Colon (tissue), 2 donors: ENCODE results near the gene BAAT.
"Not testable (repeated sequence)": the region's sequence is repeated elsewhere in the genome, so short reads cannot be mapped to it uniquely, and the experiment has no call there.

Experiments
- FAIRE-seq: peaks from 2 replicates; lab custom pipeline; 2012; peaks lifted over from hg19 to GRCh38; lab: Jason Lieb, UNC
- donor health status: control.
- donor health status: control.

Gene BAAT

DNA sequence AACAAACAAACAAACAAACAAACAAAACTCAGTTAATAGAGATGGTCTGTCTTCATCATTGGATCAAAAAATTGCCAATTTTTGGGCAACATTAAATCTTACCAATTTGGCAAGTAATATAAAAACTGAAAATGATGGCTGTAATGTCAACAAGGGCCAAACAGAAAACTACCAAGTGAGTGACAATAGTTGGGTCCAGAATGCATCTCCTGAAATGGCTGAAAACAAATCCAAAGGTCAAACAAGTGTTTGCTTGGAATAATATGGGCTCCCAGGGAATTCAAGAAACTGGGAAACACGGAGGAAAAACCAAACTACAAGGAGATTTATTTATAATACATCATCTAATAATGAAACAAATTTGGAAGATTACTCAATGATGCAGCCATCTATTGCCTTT lies 25.1 kb downstream of the BAAT start:
- no peak for FAIRE-seq

GRCh38 chr9:101356619-101357018 lies 28.2 kb downstream of the BAAT start:
- FAIRE-seq: no peak

DNA sequence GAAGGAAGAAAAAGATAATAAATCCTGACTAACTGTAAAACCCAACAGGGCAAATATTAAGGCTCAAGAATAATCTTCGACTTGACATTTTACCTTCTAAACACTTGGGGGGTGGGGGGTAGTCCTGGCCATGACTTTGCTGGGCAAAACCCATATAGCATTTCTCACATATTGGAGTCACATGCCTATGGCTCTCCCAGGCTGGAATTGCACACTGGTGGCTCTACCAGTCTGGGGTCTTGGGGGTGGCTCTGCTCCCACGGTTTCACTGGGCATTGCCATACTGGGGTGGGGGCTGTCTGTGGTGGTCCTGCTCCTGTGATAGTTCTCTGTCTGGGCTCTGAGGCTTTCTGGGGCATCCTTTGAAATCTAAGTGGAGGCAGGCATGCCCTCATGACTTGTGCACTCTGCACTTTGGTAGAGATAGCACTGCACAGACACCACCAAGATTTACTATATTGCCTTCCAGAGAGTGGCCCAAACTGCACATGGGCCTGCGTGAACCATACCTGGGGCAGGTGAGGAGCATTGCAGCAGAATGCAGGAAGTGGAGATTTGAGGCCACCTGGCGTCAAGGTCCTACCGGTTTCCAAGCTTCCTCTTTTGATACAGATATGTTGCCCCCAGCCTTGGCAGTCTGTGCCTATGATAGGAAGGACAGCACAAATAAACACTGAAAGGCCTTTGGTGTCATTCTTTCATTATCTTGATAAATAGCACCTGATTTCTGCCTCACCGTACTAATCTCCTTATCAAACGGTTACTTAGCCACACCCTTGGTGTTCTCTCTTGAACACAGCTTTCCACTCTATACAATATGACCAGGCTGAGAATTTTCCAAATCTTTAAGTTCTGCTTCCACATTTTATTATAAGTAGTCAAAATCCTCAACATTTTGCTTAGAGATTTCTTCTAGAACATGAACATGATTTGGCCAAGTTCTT lies 29.8 kb downstream of the BAAT start:
- no peak for FAIRE-seq

DNA sequence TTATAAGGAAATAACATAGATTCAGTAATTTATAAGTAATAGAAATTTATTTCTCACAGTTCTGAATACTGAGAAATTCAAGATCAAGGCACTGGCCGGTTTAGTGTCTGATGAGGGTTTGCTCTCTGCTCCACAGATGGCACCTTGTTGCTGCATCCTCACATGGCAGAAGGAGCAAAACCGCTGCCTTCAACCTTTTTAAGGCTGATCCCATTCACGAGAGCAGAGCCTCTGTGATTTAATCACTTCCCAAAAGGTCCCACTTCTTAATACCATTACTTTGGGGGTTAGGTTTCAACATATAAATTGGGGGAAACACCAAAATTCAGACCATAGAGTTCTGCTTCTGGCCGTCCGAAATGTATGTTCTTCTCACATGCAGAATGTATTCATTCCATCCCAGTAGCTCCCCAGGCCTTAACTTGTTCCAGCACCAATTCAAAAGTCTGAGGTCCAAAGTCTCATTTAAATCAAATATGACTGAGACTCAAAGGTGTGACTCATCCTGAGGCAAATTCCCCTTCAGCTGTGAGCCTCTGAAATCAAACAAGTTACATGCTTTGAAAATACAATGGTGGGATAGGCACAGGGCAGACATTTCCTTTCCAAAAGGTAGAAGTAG lies 30.6 kb downstream of the BAAT start:
- no peak for FAIRE-seq

GRCh38 chr9:101353683-101354082 lies 31.1 kb downstream of the BAAT start:
- FAIRE-seq: no peak

- no peak for FAIRE-seq
These were observed 31.8 kb downstream of the BAAT start for GRCh38 chr9:101352892-101353463.

- FAIRE-seq: no peak
These were observed 34.5 kb downstream of the BAAT start for GRCh38 chr9:101350285-101350684.

- no peak for FAIRE-seq
These were observed 42.2 kb downstream of the BAAT start for GRCh38 chr9:101342595-101342994.

DNA sequence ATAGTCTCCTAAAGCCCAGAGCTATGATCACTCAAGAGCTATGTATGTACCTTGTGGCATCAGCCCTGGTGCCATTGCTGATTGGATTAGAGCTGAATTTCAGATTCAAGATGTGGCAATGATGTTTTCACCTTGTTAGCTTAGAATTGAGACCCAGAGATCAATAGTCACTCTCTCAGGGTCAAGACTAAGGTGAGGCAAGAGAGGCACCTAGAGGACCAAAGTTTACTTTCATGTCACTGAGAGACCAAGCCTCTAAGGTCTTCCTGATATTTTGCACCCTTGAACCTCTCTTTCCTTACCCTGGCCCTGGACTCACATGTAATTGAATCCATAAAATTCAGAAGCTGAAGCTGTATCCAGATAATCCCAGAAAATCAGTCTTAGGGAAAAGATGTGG lies 42.8 kb downstream of the BAAT start:
- FAIRE-seq: no peak

- FAIRE-seq: no peak
These were observed 47.6 kb downstream of the BAAT start for GRCh38 chr9:101337237-101337636.

GRCh38 chr9:101336091-101336490 lies 48.7 kb downstream of the BAAT start:
- no peak for FAIRE-seq

- FAIRE-seq: no peak
These were observed 50.7 kb downstream of the BAAT start for GRCh38 chr9:101333926-101334702.

- no peak for FAIRE-seq
These were observed 51.3 kb downstream of the BAAT start for GRCh38 chr9:101333490-101333889.

DNA sequence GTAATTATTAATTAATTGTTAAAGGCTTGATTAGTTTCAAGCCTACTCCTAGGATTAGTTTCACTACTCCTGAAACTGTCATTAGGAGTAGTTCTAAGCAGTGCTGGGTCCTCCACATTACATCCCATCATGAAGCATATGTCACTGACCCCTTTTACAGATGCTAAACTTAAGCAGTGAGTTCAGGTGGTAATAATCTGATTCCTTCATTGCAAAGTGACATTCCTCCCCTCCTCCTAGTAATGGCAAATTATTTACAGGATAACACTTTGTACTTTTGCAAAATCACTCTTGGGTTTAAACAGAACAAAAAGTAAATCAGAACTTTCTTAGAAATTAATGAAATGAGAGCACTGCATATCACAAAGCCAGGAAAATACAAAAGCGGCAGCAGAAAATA lies 52.4 kb downstream of the BAAT start:
- FAIRE-seq: no peak

DNA sequence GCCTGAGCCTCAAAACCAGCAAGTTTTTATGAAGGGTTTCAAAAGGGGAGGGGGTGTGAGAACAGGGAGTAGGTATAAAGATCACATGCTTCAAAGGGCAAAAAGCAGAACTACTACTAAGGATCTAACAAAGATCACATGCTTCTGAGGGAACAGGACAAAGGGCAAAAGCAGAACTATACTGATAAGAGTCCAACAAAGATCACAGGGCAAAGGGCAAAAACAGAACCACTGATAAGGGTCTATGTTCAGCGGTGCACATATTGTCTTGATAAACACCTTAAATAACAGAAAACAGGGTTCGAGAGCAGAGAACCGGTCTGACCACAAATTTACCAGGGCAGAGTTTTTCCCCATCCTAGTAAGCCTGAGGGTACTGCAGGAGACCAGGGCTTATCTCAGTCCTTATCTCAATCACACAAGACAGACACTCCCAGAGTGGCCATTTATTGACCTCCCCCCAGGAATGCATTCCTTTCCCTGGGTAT lies 57.3 kb downstream of the BAAT start:
- FAIRE-seq: not testable (repeated sequence)

- no peak for FAIRE-seq
These were observed 58.3 kb downstream of the BAAT start for GRCh38 chr9:101326501-101326900.

DNA sequence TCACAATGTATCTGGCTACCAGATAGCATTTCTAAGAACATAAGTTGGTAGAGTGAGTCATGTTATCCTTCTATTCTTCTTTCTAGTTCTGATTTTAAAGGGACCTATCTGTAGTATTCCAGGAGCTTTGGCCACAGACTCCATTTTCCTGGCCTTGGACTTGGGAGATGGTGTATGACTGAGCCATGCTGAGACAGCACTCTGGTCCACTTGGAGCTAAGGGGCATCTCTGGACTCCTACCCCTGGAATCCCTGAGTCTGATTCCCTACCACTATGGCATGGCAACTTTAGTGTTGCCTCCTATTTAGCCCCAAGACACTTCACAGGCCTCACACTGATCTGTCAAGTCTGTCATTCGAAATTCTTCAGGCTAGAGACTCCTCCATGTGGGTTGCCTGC lies 58.8 kb downstream of the BAAT start:
- no peak for FAIRE-seq

DNA sequence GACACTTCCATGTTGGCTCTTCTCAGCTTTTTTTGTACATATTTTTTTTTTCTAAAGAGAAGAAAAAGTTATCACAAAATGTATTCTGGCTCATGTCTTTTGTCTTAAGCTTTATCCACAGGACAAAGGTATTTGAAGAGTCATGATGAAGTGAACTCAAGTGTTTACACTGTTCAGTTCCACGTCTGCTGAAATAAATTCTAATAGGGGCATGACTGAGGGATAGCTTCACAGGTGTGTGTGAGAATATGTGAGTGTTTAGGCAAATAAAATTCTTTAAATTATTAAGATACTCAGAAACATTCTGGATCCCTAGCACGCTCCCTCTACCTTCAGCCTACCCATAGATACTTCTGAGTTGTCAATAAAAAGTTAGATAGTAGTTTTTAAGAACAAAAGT lies 59.8 kb downstream of the BAAT start:
- no peak for FAIRE-seq

DNA sequence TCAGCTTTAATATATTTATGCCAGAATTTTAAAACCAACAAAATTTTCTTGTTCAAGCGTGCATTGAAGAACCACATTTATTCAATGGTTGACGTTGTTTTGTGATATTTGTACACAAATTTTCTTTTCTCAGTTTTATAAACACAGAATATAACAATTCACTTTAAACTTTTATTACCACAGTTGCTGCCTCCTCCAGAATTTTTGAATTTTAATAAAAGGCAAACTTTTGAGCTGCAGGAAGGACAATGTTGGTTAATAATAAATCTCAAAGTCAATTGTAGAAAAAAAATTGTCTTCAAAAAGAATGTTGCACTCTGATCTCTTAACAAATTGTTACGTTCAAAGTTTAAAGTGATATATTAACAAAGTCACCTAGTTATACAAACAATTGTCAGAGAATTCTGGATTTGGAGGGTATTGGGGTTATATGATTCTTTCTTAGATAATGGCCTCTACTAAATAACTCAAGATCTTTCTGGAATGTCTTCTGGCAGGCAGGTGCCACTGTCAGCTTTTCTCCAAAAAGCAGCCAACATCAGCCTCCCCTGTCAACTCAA lies 60.5 kb downstream of the BAAT start:
- FAIRE-seq: no peak

DNA sequence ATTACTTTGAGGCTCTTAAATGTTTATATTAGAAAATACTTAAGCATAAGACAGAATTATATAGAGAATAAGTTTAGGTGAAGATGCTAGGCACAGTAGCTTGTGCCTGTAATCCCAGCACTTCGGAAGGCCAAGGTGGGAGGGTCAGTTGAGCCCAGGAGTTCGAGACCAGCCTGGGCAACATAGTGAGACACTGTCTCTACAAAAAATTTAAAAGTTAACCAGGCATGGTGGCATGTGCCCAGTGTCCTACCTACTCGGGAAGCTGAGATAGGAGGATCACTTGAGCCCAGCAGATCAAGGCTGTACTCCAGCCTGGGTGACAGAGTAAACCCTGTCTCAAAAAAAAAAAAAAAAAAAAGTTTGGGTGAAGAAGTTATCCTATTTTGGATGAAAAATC lies 61.7 kb downstream of the BAAT start:
- no peak for FAIRE-seq

DNA sequence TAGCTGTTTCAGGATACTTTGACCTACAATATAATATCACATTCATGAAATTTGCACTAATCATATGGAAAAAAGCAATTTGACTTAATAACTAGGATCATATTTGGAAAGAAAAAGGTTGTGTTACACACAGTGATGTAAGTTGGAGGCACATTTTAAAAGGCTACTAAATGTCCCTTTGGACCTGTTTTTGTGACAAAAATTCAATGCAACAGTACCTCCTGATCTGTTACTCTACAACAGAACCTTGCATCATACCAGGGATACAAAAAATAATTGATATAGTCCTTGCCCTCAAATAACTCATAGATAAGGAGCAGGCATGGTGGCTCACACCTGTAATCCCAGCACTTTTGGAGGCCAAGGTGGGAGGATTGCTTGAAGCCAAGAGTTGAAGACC lies 67.1 kb downstream of the BAAT start:
- no peak for FAIRE-seq

DNA sequence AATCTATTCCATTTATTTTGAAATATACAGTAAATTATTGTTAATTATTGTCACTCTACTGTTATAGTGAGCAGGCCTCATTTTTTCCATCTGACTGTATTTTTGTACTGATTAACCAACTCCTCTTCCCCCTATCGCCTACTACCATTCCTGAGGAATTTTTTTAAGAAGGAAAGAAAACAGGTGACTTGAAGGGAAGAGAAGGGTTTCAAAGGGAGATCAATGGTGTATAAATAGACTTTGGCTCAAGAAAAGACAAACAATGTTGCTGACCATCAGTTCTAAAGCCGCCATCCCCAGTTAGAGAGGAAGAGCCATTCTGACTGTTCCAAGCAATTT lies 69.7 kb downstream of the BAAT start:
- no peak for FAIRE-seq
